Measurements from ENCODE around the gene FCRL6. TPM values are rescaled to one million over a fixed set of nuclear protein-coding genes. Genes with fewer than 3 reads are reported as not detected.

FCRL6 gene
- total and polyA plus RNA-seq, 2 experiments from 2014 or later: not detected

- Histone ChIP-seq H3K36me3 (no peaks in the 10 kb centered on the region), H3K27ac (no peak overlapping the region), H3K27me3 (peaks cover 4% of the 10 kb centered on the region), H3K4me3 (no peak overlapping the region), H3K9me3 (ENCODE audit: low read depth) (no peaks in the 10 kb centered on the region), H3K4me1 (ENCODE audit: low read depth) (no peaks in the 10 kb centered on the region)
- no peak for DNase-seq (ENCODE audit: low read depth in 1 of 2, low spot score in 1 of 2)
- no peak for TF ChIP-seq CTCF (IDR thresholded peaks at IDR 0.05; ENCODE audit: low read depth, low read length)
Measured at GRCh38 chr1:159843459-159843858, 41.3 kb downstream of the FCRL6 start.

- DNase-seq (ENCODE audit: low read depth in 1 of 2, low spot score in 1 of 2): no peak
- Histone ChIP-seq H3K27ac (no peak overlapping the region), H3K9me3 (ENCODE audit: low read depth) (no peaks in the 10 kb centered on the region), H3K4me3 (no peak overlapping the region), H3K27me3 (peaks cover 8% of the 10 kb centered on the region), H3K4me1 (ENCODE audit: low read depth) (no peaks in the 10 kb centered on the region), H3K36me3 (no peaks in the 10 kb centered on the region)
- no peak for TF ChIP-seq CTCF (IDR thresholded peaks at IDR 0.05; ENCODE audit: low read depth, low read length)
Measured at GRCh38 chr1:159845751-159846629, 43.8 kb downstream of the FCRL6 start.

GRCh38 chr1:159847231-159847630, 45.1 kb downstream of the FCRL6 start:
- Histone ChIP-seq H3K4me3 (no peak overlapping the region), H3K36me3 (no peaks in the 10 kb centered on the region), H3K4me1 (ENCODE audit: low read depth) (no peaks in the 10 kb centered on the region), H3K27ac (no peak overlapping the region), H3K27me3 (peaks cover 8% of the 10 kb centered on the region), H3K9me3 (ENCODE audit: low read depth) (no peaks in the 10 kb centered on the region)
- DNase-seq (ENCODE audit: low read depth in 1 of 2, low spot score in 1 of 2): no peak
- TF ChIP-seq CTCF (IDR thresholded peaks at IDR 0.05; ENCODE audit: low read depth, low read length): no peak

GRCh38 chr1:159848326-159848725, 46.2 kb downstream of the FCRL6 start:
- DNase-seq (ENCODE audit: low read depth in 1 of 2, low spot score in 1 of 2): no peak
- H3K36me3 ChIP-seq: no peaks in the 10 kb centered on the region
- no peaks in the 10 kb centered on the region for H3K9me3 ChIP-seq (ENCODE audit: low read depth)
- H3K27ac ChIP-seq: no peak overlapping the region
- H3K4me1 ChIP-seq (ENCODE audit: low read depth): peaks cover 1% of the 10 kb centered on the region
- TF ChIP-seq CTCF (IDR thresholded peaks at IDR 0.05; ENCODE audit: low read depth, low read length): no peak
- peaks cover 15% of the 10 kb centered on the region for H3K27me3 ChIP-seq
- H3K4me3 ChIP-seq: no peak overlapping the region

- Histone ChIP-seq H3K27ac (no peak overlapping the region), H3K9me3 (ENCODE audit: low read depth) (no peaks in the 10 kb centered on the region), H3K4me1 (ENCODE audit: low read depth) (peaks cover 8% of the 10 kb centered on the region), H3K27me3 (peaks cover 15% of the 10 kb centered on the region), H3K36me3 (no peaks in the 10 kb centered on the region), H3K4me3 (no peak overlapping the region)
- TF ChIP-seq CTCF (IDR thresholded peaks at IDR 0.05; ENCODE audit: low read depth, low read length): no peak
- DNase-seq (ENCODE audit: low read depth in 1 of 2, low spot score in 1 of 2): peak in 1 of 2 donors; percentile 35
Measured at GRCh38 chr1:159849626-159850366, 47.6 kb downstream of the FCRL6 start.
